Stimulated activated CD4-positive, alpha-beta T cell treated with anti-CD3 and anti-CD28 coated beads, Interleukin-12 subunit alpha, Interleukin-12 subunit beta, amount 100 ng/mL, for 24 hours (primary cell): Measurements from ENCODE around the gene USP44.
A peak's percentile ranks its signal among the peaks of the same experiment; 100 is the strongest.
"Not testable (repeated sequence)": the region's sequence is repeated elsewhere in the genome, so short reads cannot be mapped to it uniquely, and the experiment has no call there.

Experiments
- DNase-seq, 2 experiments: peaks; one replicate each; pipeline ENCODE4 v3.0.0-alpha.2; 2020; ENCODE audit warnings: low read depth in 2 of 2

Gene USP44

DNA sequence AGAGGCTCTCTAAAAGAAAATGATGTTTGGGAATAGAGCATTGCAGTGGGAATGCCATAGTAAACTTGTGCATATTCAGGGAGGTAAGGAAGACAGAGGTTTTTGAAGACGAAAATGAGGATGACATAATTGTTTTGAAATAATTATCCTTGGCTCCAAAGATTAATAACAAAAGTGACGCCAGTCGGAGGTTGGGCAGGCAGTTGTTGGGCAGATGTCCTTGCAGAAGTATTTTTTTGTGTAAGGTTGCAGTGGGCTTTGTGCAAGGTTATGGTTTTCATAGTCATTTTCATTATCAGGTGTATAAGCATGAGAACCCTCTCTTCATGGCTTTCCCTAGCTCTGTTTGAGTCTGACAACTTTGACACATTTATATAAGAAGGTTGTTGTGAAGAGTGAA, 42.0 kb downstream of the USP44 start:
- no peak for DNase-seq

DNA sequence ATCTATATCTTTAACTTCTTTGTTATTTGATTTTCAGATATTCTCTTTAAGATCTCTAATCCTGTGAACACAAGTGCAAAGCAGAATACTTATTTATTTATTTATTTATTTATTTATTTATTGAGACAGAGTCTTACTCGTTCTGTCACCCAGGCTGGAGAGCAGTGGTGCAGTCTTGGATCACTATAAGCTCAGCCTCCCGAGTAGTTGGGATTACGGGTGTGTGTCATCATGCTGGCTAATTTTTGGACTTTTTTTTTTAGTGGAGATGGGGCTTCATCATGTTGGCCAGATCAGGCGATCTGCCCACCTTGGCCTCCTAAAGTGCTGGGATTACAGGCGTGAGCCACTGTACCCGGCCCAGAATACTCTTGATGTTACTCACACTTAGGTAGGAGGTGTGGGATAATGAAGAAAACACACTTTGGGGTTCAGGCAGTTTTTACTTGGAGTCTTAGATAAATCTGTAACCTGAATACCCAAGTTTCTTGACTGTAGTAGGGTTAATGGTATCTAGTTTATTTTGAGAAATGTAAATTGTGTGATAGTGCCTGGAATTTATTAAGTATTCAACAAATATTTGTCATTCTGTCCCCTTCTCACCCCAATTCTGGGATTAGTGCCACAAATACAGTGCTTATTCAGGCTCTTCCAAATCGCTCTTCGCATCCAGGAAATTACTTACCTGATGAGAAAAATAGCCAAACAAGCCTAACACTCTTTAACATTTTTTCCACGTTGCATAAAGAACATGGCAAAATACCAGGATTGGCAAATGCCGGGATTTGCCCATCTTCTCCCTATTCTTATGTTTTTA, 44.4 kb downstream of the USP44 start:
- DNase-seq: no peak

DNA sequence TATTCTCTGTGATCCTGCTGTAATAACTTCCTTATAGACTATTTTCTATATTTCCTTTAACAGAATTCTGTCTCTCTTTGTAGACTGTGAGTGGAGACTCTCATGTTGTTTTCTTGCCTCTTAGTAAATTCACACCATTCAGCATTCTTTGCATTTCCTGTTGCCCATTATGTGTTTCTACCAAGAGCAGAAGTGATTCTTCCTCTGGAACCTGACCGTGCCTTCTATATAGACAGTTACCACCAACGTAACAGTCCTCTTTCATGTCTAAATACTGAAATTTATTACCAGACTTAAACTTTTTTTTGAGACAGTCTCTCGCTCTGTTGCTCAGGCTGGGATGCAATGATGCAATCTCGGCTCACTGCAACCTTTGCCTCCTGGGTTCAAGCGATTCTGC, 46.2 kb downstream of the USP44 start:
- no peak for DNase-seq

DNA sequence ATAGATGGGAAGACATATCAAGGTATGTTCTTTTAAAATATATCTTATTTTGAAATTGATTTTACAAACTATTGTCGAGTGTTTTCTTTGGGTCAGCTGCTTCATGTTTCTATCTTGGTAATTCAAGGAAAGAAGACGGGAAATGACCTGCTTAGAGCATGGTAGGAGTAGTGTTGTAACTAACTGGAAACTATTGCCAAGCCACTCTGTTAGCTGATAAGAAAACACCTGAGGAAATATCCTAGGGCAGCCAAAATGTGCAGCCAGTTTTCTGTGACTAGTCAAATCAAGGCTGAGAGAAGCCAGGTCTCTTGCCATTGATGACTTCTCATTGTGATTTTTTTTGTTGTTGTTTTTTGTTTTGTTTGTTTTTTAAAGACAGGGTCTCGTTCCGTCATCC, 47.1 kb downstream of the USP44 start:
- DNase-seq: no peak

DNA sequence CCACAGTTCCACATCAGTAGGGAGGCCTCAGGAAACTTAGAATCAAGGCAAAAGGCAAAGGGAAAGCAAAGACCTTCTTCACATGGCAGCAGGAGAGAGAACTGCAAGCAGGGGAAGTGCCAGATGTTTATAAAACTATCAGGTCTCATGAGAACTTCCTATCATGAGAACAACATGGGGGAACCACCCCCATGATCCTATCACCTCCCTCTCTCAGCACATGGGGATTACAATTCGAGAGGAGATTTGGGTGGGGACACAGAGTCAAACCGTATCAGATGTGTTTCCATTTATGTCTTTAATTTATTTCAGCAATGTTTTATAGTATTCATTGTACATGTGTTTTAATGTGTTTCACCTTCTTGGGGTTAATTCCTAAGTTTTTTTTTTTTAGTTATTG, 51.5 kb downstream of the USP44 start:
- no peak for DNase-seq

DNA sequence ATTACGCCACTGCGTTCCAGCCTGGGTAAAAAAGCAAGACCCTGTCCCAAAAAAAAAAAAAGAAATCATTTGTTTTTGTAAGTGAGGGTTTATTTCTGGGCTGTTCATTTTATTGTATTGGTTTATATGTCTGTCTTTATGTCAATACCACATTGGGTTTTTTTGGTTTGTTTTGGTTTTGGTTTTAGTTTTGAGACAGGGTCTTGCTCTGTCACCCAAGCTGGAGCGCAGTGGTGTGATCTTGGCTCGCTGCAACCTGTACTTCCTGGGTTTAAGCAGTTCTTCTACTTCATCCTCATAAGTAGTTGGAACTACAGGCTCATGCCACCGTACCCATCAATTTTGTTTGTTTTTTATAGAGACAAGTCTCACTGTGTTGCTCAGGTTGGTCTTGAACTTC, 52.3 kb downstream of the USP44 start:
- DNase-seq: no peak

DNA sequence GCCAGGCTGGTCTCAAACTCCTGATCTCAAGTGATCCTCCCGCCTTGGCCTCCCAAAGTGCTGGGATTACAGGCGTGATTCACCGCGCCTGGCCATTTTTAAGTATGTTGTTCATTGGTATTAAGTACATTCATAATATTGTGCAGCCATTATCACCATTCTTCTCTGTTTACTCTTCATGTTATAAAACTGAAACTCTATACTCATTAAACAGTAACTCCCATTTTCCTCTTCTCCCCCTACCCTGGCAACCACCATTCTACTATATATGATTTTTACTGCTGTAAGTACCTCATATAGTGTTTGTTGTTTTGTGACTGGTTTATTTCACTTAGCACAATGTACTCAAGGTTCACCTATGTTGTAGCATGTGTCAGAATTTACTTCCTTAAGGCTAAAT, 54.2 kb downstream of the USP44 start:
- DNase-seq: no peak

DNA sequence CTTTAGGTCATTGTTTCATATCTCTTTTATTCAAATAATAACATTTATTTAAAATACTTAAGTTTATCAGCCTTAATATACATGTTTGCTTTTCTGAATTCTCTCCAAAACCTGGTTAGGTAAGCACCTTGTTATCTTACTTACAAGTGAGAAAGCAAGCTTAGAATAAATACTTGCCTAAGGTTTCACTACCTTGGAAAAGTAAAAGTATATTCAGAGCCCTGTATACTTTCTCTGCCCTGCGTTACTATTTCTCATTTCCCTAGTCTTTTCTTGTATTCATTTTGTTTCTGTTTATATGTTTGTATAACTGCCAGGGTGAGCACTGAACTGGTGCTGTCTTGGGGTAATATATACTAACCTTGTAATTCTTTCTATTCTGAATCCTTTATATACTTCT, 55.8 kb downstream of the USP44 start:
- DNase-seq: no peak

DNA sequence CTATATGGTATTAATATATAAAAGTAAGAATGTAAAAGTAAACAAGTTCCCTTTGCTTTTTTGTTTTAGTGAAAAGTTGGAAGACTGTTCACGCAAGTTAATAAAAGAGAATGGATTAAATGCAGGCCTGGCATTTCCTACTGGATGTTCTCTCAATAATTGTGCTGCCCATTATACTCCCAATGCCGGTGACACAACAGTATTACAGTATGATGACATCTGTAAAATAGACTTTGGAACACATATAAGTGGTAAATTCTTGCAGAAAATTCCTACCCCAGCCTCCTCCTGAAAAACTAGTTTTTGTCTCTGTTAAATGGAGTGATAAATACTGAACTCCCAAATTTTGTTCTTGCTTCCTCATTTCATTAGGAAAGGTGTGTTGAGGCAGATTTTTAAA, 56.4 kb downstream of the USP44 start:
- no peak for DNase-seq

DNA sequence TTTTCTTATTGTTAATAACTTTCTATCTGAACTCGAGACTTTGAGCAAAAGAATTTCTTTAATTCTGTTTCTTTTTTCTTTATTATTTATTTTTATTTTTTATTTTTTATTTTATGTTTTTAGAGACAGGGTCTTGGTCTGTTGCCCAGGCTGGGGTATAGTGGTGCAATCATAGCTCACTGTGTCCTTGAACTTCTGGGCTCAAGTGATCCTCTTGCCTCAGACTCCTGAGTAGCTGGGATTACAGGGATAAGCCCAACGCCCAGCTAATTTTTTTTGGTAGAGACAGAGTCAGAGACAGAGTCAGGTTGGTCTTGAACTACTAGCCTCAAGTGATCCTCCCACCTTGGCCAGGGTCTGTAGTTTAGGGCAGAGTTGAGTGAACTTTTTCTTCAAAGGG, 58.8 kb downstream of the USP44 start:
- DNase-seq: no peak

DNA sequence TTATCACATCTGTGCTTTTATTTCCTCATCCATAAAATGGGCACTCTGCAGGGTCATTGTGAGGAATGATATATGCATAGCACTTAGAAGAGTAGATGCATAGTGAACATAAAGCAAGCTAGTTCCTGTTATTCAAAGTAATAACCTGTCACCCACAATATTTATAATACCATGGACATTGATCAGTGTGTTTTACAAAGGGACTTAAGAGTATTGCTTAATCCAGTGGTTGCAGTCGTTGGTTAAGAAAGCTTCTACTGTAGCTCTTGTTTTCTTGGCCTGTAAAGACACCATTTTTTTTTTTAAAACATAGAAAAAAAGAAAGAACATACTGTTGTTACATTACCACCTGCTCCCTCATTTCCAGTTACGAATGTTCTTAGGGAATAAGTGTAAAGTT, 64.3 kb downstream of the USP44 start:
- no peak for DNase-seq

DNA sequence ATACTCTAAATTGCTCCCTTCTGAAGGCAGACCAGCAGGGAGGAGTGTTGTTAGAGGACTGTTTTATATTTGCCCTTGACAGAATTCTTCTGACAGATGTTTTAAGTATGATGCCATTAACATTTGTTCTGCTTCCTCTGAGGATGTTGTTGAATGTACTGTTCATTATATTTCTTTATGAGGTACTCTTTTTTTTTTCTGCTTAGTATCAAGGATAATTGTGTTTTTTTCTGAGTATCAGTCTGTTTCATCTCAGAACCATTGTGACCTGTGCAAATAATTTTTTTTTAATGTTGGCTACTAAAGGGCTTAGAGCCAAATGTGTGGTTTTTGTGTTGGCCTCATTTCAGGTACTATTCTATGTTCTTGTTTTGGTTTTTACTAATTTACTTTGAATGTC, 66.8 kb downstream of the USP44 start:
- DNase-seq: no peak

DNA sequence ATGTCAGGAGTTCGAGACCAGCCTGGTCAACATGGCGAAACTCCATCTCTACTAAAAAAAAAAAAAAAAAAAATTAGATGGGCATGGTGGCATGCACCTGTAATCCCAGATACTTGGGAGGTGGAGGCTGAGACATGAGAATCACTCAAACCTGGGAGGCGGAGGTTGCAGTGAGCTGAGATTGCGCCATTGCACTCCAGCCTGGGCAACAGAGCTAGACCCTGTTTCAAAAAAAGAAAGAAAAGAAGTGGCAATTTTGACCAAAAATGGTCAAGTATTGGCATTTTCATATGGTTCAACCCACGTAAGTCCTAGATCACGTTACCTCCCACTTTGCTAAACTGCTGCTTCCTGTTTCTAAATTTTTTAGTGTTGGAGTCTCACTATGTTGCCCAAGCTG, 68.7 kb downstream of the USP44 start:
- not testable (repeated sequence) for DNase-seq

DNA sequence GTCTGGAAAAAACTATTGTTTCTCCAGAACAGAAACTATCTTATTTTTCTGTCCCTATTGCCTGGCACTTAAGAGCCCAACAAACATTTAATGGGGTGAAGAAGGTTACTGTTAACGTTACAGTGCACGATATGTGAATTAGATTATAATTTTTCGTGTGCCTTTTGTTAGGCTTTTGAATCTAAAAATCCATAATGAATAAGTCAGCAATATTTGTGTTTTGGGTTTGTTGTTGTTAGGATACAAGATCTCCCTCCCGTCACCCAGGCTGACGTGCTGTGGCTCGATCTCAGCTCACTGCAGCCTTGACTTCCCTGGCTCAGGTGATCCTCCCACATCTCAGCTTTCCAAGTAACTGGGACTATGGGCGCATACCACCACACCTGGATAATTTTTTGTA, 69.4 kb downstream of the USP44 start:
- no peak for DNase-seq

DNA sequence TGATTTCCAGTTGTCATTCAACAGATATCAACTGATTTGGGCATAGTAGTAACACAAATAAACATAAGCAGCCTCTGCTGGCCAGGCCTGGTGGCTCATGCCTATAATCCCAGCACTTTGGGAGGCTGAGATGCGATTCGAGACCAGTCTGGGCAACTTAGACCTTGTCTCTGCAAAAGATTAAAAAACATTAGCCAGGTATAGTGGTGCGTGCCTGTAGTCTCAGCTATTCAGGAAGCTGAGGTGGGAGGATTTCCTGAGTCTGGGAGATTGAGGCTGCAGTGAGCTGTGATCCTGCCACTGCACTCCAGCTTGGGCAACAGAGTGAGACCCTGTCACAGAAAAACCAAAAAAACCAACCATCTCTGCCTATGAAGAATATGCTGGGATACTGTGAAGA, 70.2 kb downstream of the USP44 start:
- no peak for DNase-seq

DNA sequence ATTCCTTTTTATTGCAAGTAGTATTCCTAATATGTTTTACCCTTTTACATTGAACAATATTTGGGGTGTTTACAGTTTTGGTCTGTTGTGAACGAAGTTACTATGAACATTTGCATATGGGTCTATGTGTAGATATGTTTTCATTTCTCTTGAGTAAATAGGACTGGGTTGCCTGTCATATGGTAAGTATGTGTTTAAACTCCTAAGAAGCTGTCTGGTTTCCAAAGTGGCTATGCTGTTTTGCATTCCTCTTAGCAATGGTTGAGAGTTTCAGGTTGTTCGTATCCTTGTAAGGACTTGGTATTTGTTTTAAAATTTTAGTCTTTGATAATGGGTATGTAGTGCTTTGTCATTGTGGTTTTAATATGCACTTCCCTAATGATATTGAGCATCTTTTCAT, 71.0 kb downstream of the USP44 start:
- no peak for DNase-seq

DNA sequence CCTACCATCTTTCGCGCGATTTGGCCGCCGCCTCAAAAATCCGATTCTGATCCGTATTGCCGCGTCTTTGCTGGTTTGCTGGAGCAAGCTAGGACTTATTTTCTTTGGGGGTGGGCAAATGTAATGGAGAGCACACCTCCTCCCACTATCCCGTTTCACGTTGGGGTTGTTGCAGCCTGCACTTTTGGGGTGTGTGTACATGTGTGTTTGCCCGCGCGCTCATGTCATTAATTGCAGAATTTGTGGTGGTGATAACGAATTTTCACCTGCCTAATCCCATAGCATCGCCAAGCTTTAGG, 76.7 kb downstream of the USP44 start:
- DNase-seq: peak in 1 of 2 experiments; percentile 5

DNA sequence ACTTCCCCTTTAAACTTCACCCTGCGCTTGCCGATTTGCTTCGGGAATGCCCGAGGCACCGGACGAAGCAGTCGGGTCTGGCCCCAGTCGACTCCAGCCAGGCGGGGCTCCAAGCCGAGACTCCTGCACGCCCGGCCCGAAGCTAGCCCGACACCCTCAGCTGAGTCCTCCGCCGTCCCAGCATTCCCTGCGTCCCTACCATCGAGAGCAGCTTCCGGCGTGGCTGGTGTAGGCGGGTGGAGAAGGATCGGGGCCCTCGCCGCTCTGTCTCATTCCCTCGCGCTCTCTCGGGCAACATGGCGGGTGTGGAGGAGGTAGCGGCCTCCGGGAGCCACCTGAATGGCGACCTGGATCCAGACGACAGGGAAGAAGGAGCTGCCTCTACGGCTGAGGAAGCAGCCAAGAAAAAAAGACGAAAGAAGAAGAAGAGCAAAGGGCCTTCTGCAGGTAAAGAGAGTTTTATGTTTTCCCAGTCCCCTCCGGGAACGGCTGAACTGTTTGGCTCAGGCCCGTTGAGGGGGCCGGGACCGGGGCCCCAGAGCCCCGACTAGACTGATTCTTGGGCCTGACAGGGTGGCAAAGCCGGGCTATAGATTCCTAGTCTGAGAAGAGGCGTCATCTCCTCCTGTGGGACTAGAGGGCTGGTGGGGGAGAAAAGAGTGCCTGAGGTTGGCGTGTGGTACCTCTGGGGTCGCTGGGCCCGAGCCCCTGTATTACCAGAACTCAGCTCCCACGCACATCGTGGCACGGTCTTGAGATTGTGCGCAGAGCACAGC, 77.2 kb downstream of the USP44 start, which contains the start of gene METAP2:
TSS of gene METAP2 (plus strand) at position 269 of the 776 bp plus-strand sequence. CDS start at position 297, 28 bp downstream.
- peak; percentile 92 to 93 for DNase-seq

DNA sequence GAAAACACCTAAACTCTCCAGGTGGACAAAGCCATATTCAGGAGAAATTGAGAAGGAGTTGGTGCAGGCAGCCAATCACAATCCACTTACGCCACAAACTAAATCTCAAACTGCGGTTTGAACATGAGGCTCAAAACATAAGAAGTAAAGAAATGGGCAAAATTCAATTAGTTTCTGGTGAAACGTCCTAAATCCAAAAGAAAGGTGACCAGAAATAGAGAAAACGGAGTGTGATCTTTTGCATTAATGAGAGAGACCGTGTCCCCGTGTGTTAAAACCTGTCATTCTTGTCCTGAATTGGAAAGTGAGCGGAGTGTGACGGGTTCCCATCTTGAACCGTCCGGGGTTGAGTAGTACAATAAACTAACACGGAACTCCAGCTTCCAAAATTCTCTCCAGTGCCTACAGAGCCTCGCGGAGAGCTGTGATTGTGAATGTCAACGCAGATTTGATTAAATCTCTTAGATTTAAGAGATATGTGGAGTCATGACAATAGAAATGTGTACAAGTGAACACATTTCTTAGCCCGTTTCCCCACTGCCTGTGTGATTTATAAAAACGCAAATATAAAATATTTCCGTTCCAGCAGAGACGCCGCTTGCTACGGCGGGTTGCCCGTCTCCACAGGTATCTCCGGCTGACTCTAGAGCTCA, 77.9 kb downstream of the USP44 start:
- DNase-seq: peak; percentile 8 to 11

DNA sequence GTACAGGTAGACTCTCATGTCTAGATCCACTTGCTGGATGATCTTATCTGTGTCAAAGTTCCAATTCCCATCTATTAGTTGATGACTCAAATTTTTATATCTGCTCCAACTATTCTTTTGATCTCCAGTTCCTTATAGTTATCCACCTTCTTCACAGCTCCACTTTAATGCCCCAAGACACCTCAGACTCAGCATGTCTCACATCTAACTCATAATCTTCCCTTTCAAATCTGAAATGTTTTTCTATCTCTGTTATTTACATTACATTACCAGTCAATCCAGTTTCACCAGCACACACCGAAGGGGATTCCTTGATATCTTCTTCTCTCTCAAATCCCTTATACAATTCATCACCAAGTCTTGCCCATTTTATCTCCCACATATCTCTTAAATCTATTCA, 81.0 kb downstream of the USP44 start:
- no peak for DNase-seq
